Measurements from ENCODE around the gene PLCH2. TPM values are rescaled to one million over a fixed set of nuclear protein-coding genes. Genes with fewer than 3 reads are reported as not detected.

PLCH2 gene
- total RNA-seq, 1 experiment from 2014 or later, result 7.2 TPM

- Histone ChIP-seq H3K9me3 (ENCODE audit: low read length) (no peaks in the 10 kb centered on the region), H3K9ac (ENCODE audit: low read length) (no peak overlapping the region), H3K27me3 (ENCODE audit: low read length) (no peaks in the 10 kb centered on the region), H3K79me2 (ENCODE audit: low read length) (no peaks in the 10 kb centered on the region), H3K27ac (ENCODE audit: low read length) (no peak overlapping the region), H3K4me2 (ENCODE audit: low read length) (no peak overlapping the region), H3K4me1 (ENCODE audit: insufficient read depth, low read length) (peaks cover 10% of the 10 kb centered on the region), H2AFZ (ENCODE audit: low read length) (no peak overlapping the region), H3K36me3 (ENCODE audit: low read depth, low read length) (peaks cover 9% of the 10 kb centered on the region; the same call in 1 of the 2 replicates), H4K20me1 (ENCODE audit: low read length) (no peaks in the 10 kb centered on the region), H3K9me2 (replicated peaks; ENCODE audit: low read length) (no peaks in the 10 kb centered on the region), H3F3A (ENCODE audit: low read length, unreplicated experiment) (no peaks in the 10 kb centered on the region), H3K4me3 (ENCODE audit: low read length) (no peak overlapping the region)
- no TSS peak for BruUV-seq (replicated peaks)
- no peak for DNase-seq
- no peak for ATAC-seq
- POLR2A ChIA-PET (ENCODE audit: unreplicated experiment), result no interaction called here
- intact Hi-C loops (cut with micrococcal nuclease), result no loop called here
- no peak for TF ChIP-seq CTCF (conservative IDR thresholded peaks at IDR 0.05; ENCODE audit: low read depth, low read length)
- TF ChIP-seq EZH2 (IDR thresholded peaks at IDR 0.05; ENCODE audit: low read length, unreplicated experiment), result no peak
- no peak for TF ChIP-seq EZH2phosphoT487 (IDR thresholded peaks at IDR 0.05; ENCODE audit: borderline replicate concordance, low read length)
- CTCF ChIA-PET, result no interaction called here
These were observed 27.6 kb downstream of the PLCH2 start for GRCh38 chr1:2503554-2504224.

GRCh38 chr1:2504225-2504948 is 28.3 kb downstream of the PLCH2 start:
- H3K9me2 ChIP-seq (replicated peaks; ENCODE audit: low read length), result no peaks in the 10 kb centered on the region
- no peak overlapping the region for H2AFZ ChIP-seq (ENCODE audit: low read length)
- ChIA-PET CTCF (no interaction called here), POLR2A (ENCODE audit: unreplicated experiment) (no interaction called here)
- H3K4me3 ChIP-seq (ENCODE audit: low read length), result no peak overlapping the region
- H3K27ac ChIP-seq (ENCODE audit: low read length), result no peak overlapping the region
- peaks cover 16% of the 10 kb centered on the region; the same call in 1 of the 2 replicates for H3K36me3 ChIP-seq (ENCODE audit: low read depth, low read length)
- TF ChIP-seq CTCF (conservative IDR thresholded peaks at IDR 0.05; ENCODE audit: low read depth, low read length) (no peak), EZH2phosphoT487 (IDR thresholded peaks at IDR 0.05; ENCODE audit: borderline replicate concordance, low read length) (no peak), EZH2 (IDR thresholded peaks at IDR 0.05; ENCODE audit: low read length, unreplicated experiment) (no peak)
- H3K79me2 ChIP-seq (ENCODE audit: low read length), result no peaks in the 10 kb centered on the region
- no peaks in the 10 kb centered on the region for H3F3A ChIP-seq (ENCODE audit: low read length, unreplicated experiment)
- H3K9ac ChIP-seq (ENCODE audit: low read length), result no peak overlapping the region
- no TSS peak for BruUV-seq (replicated peaks)
- no peak overlapping the region for H3K4me2 ChIP-seq (ENCODE audit: low read length)
- DNase-seq (no peak), ATAC-seq (no peak)
- H4K20me1 ChIP-seq (ENCODE audit: low read length), result no peaks in the 10 kb centered on the region
- peaks cover 8% of the 10 kb centered on the region for H3K4me1 ChIP-seq (ENCODE audit: insufficient read depth, low read length)
- intact Hi-C loops (cut with micrococcal nuclease), result no loop called here
- no peaks in the 10 kb centered on the region for H3K27me3 ChIP-seq (ENCODE audit: low read length)
- no peaks in the 10 kb centered on the region for H3K9me3 ChIP-seq (ENCODE audit: low read length)

- Histone ChIP-seq H3K9me3 (ENCODE audit: low read length) (no peaks in the 10 kb centered on the region), H3K27ac (ENCODE audit: low read length) (no peak overlapping the region), H3K4me3 (ENCODE audit: low read length) (no peak overlapping the region), H3K4me2 (ENCODE audit: low read length) (no peak overlapping the region), H3K4me1 (ENCODE audit: insufficient read depth, low read length) (peaks cover 5% of the 10 kb centered on the region), H3K79me2 (ENCODE audit: low read length) (no peaks in the 10 kb centered on the region), H2AFZ (ENCODE audit: low read length) (no peak overlapping the region), H3K9me2 (replicated peaks; ENCODE audit: low read length) (no peaks in the 10 kb centered on the region), H3F3A (ENCODE audit: low read length, unreplicated experiment) (no peaks in the 10 kb centered on the region), H4K20me1 (ENCODE audit: low read length) (no peaks in the 10 kb centered on the region), H3K27me3 (ENCODE audit: low read length) (no peaks in the 10 kb centered on the region), H3K9ac (ENCODE audit: low read length) (no peak overlapping the region), H3K36me3 (ENCODE audit: low read depth, low read length) (peaks cover 21% of the 10 kb centered on the region; the same call in 1 of the 2 replicates)
- no peak for ATAC-seq
- no peak for DNase-seq
- TF ChIP-seq EZH2 (IDR thresholded peaks at IDR 0.05; ENCODE audit: low read length, unreplicated experiment) (no peak), EZH2phosphoT487 (IDR thresholded peaks at IDR 0.05; ENCODE audit: borderline replicate concordance, low read length) (no peak), CTCF (conservative IDR thresholded peaks at IDR 0.05; ENCODE audit: low read depth, low read length) (no peak)
- no TSS peak for BruUV-seq (replicated peaks)
- intact Hi-C loops (cut with micrococcal nuclease), result no loop called here
- ChIA-PET CTCF (no interaction called here), POLR2A (ENCODE audit: unreplicated experiment) (no interaction called here)
These were observed 28.8 kb downstream of the PLCH2 start for GRCh38 chr1:2504949-2505272.

All from PC-3 (cell line).